SK-N-SH treated with all-trans-retinoic acid at 6 μM for 48 hours (cell line): Measurements from ENCODE around the gene MAGED2.
"Not testable (repeated sequence)": the region's sequence is repeated elsewhere in the genome, so short reads cannot be mapped to it uniquely, and the experiment has no call there.

Experiments
- ARNTL ChIP-seq: fragments of 450-650 bp; formaldehyde crosslinking; IDR thresholded peaks from 2 replicates; pipeline ENCODE4 v1.5.0; 2020; ENCODE audit warnings: low read depth, mild to moderate bottlenecking, moderate library complexity, borderline replicate concordance
- BACH2 ChIP-seq: fragments of 250-450 bp; sonication (Bioruptor Pico); IDR thresholded peaks from 2 replicates; pipeline ENCODE4 v1.9.0; 2021; ENCODE audit warnings: mild to moderate bottlenecking, borderline replicate concordance
- PATZ1 ChIP-seq: fragments of 250-450 bp; sonication (Bioruptor Pico); IDR thresholded peaks from 2 replicates; pipeline ENCODE4 v1.8.0; 2020; ENCODE audit warnings: mild to moderate bottlenecking, moderate library complexity, borderline replicate concordance
- RARB ChIP-seq: fragments of 250-450 bp; sonication (Bioruptor Pico); IDR thresholded peaks from 2 replicates; pipeline ENCODE4 v1.8.0; 2021; ENCODE audit warnings: mild to moderate bottlenecking, moderate library complexity
- TCF4 ChIP-seq: fragments of 250-450 bp; sonication (Bioruptor Pico); IDR thresholded peaks from 2 replicates; pipeline ENCODE4 v1.8.0; 2021; ENCODE audit warnings: mild to moderate bottlenecking, moderate library complexity, borderline replicate concordance
- ZFP30 ChIP-seq: fragments of 450-650 bp; formaldehyde crosslinking; IDR thresholded peaks from 2 replicates; pipeline ENCODE4 v1.5.0; 2022; ENCODE audit warnings: mild to moderate bottlenecking, moderate library complexity

- TF ChIP-seq TCF4; RARB (CRISPR knock-in tag); BACH2 (CRISPR knock-in tag); ZFP30 (CRISPR knock-in tag); PATZ1; ARNTL (CRISPR knock-in tag): not testable (repeated sequence)
Measured at GRCh38 chrX:54789405-54789804, 18.1 kb upstream of the MAGED2 start.
